ENCODE data around the gene FCN1. TPM values are rescaled to one million over a fixed set of nuclear protein-coding genes. Genes with fewer than 3 reads are reported as not detected.

FCN1 gene
- total RNA-seq, 3 donors from 2014 or later (not counting 1 experiment from before 2014, with no cell fraction given) = 22.7 to 70.3 (median 26.9) TPM

DNA sequence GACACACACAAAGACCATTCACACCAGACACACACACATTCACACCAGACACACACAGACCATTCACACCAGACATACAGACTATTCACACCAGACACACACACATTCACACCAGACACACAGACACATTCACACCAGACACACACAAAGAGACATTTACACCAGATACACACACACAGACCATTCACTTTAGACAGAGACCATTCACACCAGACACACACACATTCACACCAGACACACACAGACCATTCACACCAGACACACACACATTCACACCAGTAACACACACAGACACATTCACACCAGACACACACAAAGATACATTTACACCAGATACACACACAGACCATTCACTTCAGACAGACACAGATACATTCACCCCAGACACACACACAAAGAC, 29.0 kb upstream of the FCN1 start:
- Mint-ChIP-seq H3K27ac (no peak overlapping the region), H3K4me3 (no peak overlapping the region), H3K9me3 (no peaks in the 10 kb centered on the region), H3K27me3 (ENCODE audit: low read depth in 2 of 2) (no peaks in the 10 kb centered on the region), H3K36me3 (no peaks in the 10 kb centered on the region), H3K4me1 (no peaks in the 10 kb centered on the region)
- DNase-seq = no peak
- no peak for ATAC-seq
- Histone ChIP-seq H3K36me3 (ENCODE audit: control insufficient read depth, insufficient read depth, low read length) (no peaks in the 10 kb centered on the region), H3K4me3 (ENCODE audit: low read length) (no peak overlapping the region), H3K27ac (ENCODE audit: low read length) (no peak overlapping the region), H3K4me1 (ENCODE audit: control insufficient read depth, insufficient read depth, low read length) (no peaks in the 10 kb centered on the region), H3K9me3 (ENCODE audit: control insufficient read depth, insufficient read depth, low read length) (no peaks in the 10 kb centered on the region), H3K27me3 (ENCODE audit: control insufficient read depth, insufficient read depth, low read length) (no peaks in the 10 kb centered on the region)
- TF ChIP-seq CTCF (IDR thresholded peaks at IDR 0.05) = no peak
- intact Hi-C loops (cut with micrococcal nuclease) = no loop called here

GRCh38 chr9:134945509-134946275, 28.0 kb upstream of the FCN1 start:
- Histone ChIP-seq H3K27ac (ENCODE audit: low read length) (no peak overlapping the region), H3K36me3 (ENCODE audit: control insufficient read depth, insufficient read depth, low read length) (no peaks in the 10 kb centered on the region), H3K27me3 (ENCODE audit: control insufficient read depth, insufficient read depth, low read length) (no peaks in the 10 kb centered on the region), H3K4me3 (ENCODE audit: low read length) (no peak overlapping the region), H3K9me3 (ENCODE audit: control insufficient read depth, insufficient read depth, low read length) (no peaks in the 10 kb centered on the region), H3K4me1 (ENCODE audit: control insufficient read depth, insufficient read depth, low read length) (no peaks in the 10 kb centered on the region)
- no peak for TF ChIP-seq CTCF (IDR thresholded peaks at IDR 0.05)
- DNase-seq = no peak
- Mint-ChIP-seq H3K27me3 (ENCODE audit: low read depth in 2 of 2) (no peaks in the 10 kb centered on the region), H3K27ac (no peak overlapping the region), H3K36me3 (no peaks in the 10 kb centered on the region), H3K4me3 (no peak overlapping the region), H3K9me3 (no peaks in the 10 kb centered on the region), H3K4me1 (no peaks in the 10 kb centered on the region)
- intact Hi-C loops (cut with micrococcal nuclease) = no loop called here
- WGBS (ENCODE audit: insufficient coverage) = 89% methylated on average over 12 of the region's 12 CpGs
- ATAC-seq = no peak

DNA sequence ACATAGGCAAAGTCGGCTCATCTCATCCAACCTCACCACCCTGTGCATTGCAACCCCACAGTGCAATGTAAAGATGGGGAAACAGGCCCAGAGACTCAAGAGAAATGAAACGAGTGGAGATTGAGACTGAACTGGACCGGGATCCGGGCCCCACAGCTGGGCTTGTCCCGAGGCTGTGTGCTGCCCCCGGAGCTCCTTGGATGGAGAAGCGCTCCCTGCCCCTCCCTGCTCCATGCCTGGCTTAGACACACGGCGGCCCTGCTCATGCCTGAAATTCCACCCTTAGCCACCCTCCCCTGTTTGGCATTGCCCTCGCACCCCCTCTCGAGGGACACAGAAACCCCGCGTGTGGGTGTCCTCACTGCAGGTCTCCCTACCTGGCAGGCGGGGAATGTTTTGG, 27.2 kb upstream of the FCN1 start:
- intact Hi-C loops (cut with micrococcal nuclease) = no loop called here
- TF ChIP-seq CTCF (IDR thresholded peaks at IDR 0.05) = no peak
- H3K36me3 Mint-ChIP-seq = no peaks in the 10 kb centered on the region
- H3K27me3 Mint-ChIP-seq (ENCODE audit: low read depth in 2 of 2) = no peaks in the 10 kb centered on the region
- no peaks in the 10 kb centered on the region for H3K36me3 ChIP-seq (ENCODE audit: control insufficient read depth, insufficient read depth, low read length)
- H3K9me3 ChIP-seq (ENCODE audit: control insufficient read depth, insufficient read depth, low read length) = no peaks in the 10 kb centered on the region
- no peaks in the 10 kb centered on the region for H3K9me3 Mint-ChIP-seq
- H3K27ac Mint-ChIP-seq = no peak overlapping the region
- H3K4me1 Mint-ChIP-seq = no peaks in the 10 kb centered on the region
- DNase-seq (no peak), ATAC-seq (no peak)
- no peak overlapping the region for H3K4me3 ChIP-seq (ENCODE audit: low read length)
- no peak overlapping the region for H3K27ac ChIP-seq (ENCODE audit: low read length)
- H3K4me3 Mint-ChIP-seq = no peak overlapping the region
- H3K4me1 ChIP-seq (ENCODE audit: control insufficient read depth, insufficient read depth, low read length) = no peaks in the 10 kb centered on the region
- H3K27me3 ChIP-seq (ENCODE audit: control insufficient read depth, insufficient read depth, low read length) = no peaks in the 10 kb centered on the region
- 90% methylated on average over 14 of the region's 14 CpGs for WGBS (ENCODE audit: insufficient coverage)

GRCh38 chr9:134944351-134944802, 26.7 kb upstream of the FCN1 start:
- Histone ChIP-seq H3K27me3 (ENCODE audit: control insufficient read depth, insufficient read depth, low read length) (no peaks in the 10 kb centered on the region), H3K4me3 (ENCODE audit: low read length) (no peak overlapping the region), H3K36me3 (ENCODE audit: control insufficient read depth, insufficient read depth, low read length) (no peaks in the 10 kb centered on the region), H3K27ac (ENCODE audit: low read length) (no peak overlapping the region), H3K9me3 (ENCODE audit: control insufficient read depth, insufficient read depth, low read length) (no peaks in the 10 kb centered on the region), H3K4me1 (ENCODE audit: control insufficient read depth, insufficient read depth, low read length) (no peaks in the 10 kb centered on the region)
- WGBS (ENCODE audit: insufficient coverage) = 83% methylated on average over 14 of the region's 14 CpGs
- no peaks in the 10 kb centered on the region for H3K36me3 Mint-ChIP-seq
- no peak for ATAC-seq
- H3K4me1 Mint-ChIP-seq = no peaks in the 10 kb centered on the region
- no peak for DNase-seq
- no peak overlapping the region for H3K4me3 Mint-ChIP-seq
- no peaks in the 10 kb centered on the region for H3K9me3 Mint-ChIP-seq
- no peak overlapping the region for H3K27ac Mint-ChIP-seq
- no peak for TF ChIP-seq CTCF (IDR thresholded peaks at IDR 0.05)
- intact Hi-C loops (cut with micrococcal nuclease) = no loop called here
- no peaks in the 10 kb centered on the region for H3K27me3 Mint-ChIP-seq (ENCODE audit: low read depth in 2 of 2)
